IMR-90 (cell line): Measurements from ENCODE around the gene EXOC3L4. TPM values are rescaled to one million over a fixed set of nuclear protein-coding genes. Genes with fewer than 3 reads are reported as not detected.

Source experiments
- ATAC-seq: fragments of 200-7000 bp; cut with Tn5 transposase; 2 replicates; pipeline ENCODE4 v1.9.1; 2020; ENCODE audit warnings: low read depth, mild to moderate bottlenecking, moderate library complexity
- BruUV-seq: library from RNA; stranded (reverse); fragments of 400-500 nt; replicated peaks from 2 replicates; lab custom pipeline; 2021; lab: Mats Ljungman, UMichigan
- CTCF ChIA-PET: fragments of 300-600 bp; formaldehyde crosslinking; extraction: SDS; loops from one replicate; lab custom pipeline; 2021; ENCODE audit warnings: antibody characterized with exemption; lab: Yijun Ruan, JAX
- POLR2A ChIA-PET: fragments of 300-600 bp; sonication (Branson Sonifier 250); formaldehyde crosslinking; loops from one replicate; lab custom pipeline; 2022; ENCODE audit warnings: antibody characterized with exemption; ENCODE audit not compliant: unreplicated experiment; lab: Charles Lee
- DNase-seq: peaks from one replicate; pipeline ENCODE4 v3.0.0; 2013
- H2AFZ ChIP-seq: replicated peaks from 2 replicates; pipeline ENCODE3; 2013; ENCODE audit warnings: low read length, mild to moderate bottlenecking; ENCODE audit not compliant: poor library complexity
- H2AK5ac ChIP-seq: 2 replicates; pipeline ENCODE4 v1.6.1; 2013; ENCODE audit warnings: low read depth, low read length, inconsistent platforms
- H2AK9ac ChIP-seq: replicated peaks from 2 replicates; pipeline ENCODE3; 2013; ENCODE audit warnings: mild to moderate bottlenecking, low read depth, low read length, moderate library complexity; ENCODE audit not compliant: poor library complexity
- H2BK120ac ChIP-seq: 2 replicates; pipeline ENCODE4 v1.6.1; 2013; ENCODE audit warnings: low read depth, low read length, inconsistent platforms
- H2BK15ac ChIP-seq: 3 replicates; pipeline ENCODE4 v1.6.1; 2013; ENCODE audit warnings: low read depth, low read length, inconsistent platforms
- H2BK20ac ChIP-seq: 2 replicates; pipeline ENCODE4 v1.6.1; 2013; ENCODE audit warnings: low read depth, mild to moderate bottlenecking, inconsistent platforms, low read length, moderate library complexity
- H2BK5ac ChIP-seq: 2 replicates; pipeline ENCODE4 v1.6.1; 2013; ENCODE audit warnings: mild to moderate bottlenecking, low read depth, low read length, inconsistent platforms; ENCODE audit not compliant: poor library complexity, severe bottlenecking
- H3K14ac ChIP-seq: replicated peaks from 2 replicates; pipeline ENCODE4 v1.6.1; 2013; ENCODE audit warnings: low read depth, low read length, inconsistent platforms
- H3K18ac ChIP-seq: 2 replicates; pipeline ENCODE4 v1.6.1; 2013; ENCODE audit warnings: low read depth, low read length, control low read depth
- H3K23ac ChIP-seq: 2 replicates; pipeline ENCODE4 v1.6.1; 2013; ENCODE audit warnings: low read depth, low read length, inconsistent platforms
- H3K27ac ChIP-seq: 2 replicates; pipeline ENCODE4 v1.5.1; 2013; ENCODE audit warnings: mild to moderate bottlenecking, control low read depth, low read length; ENCODE audit not compliant: insufficient read depth
- H3K27me3 ChIP-seq: 2 replicates; pipeline ENCODE4 v1.6.1; 2013; ENCODE audit warnings: low read length; ENCODE audit not compliant: control insufficient read depth, insufficient read depth
- H3K36me3 ChIP-seq: 2 replicates; pipeline ENCODE4 v1.6.1; 2013; ENCODE audit warnings: low read length, mixed read lengths; ENCODE audit not compliant: control insufficient read depth, insufficient read depth
- H3K4ac ChIP-seq: 2 replicates; pipeline ENCODE4 v1.6.1; 2013; ENCODE audit warnings: low read depth, low read length, inconsistent platforms
- H3K4me1 ChIP-seq: 2 replicates; pipeline ENCODE4 v1.6.1; 2013; ENCODE audit warnings: low read length, mixed read lengths; ENCODE audit not compliant: control insufficient read depth, insufficient read depth
- H3K4me2 ChIP-seq: 2 replicates; pipeline ENCODE4 v1.6.1; 2013; ENCODE audit warnings: low read depth, mild to moderate bottlenecking, control low read depth, low read length, moderate library complexity
- H3K4me3 ChIP-seq: 2 replicates; pipeline ENCODE4 v1.5.1; 2013; ENCODE audit warnings: low read depth, mild to moderate bottlenecking, control low read depth, low read length, moderate library complexity; ENCODE audit not compliant: insufficient read depth
- H3K56ac ChIP-seq: 2 replicates; pipeline ENCODE4 v1.6.1; 2013; ENCODE audit warnings: low read length, inconsistent platforms; ENCODE audit not compliant: insufficient read depth; ENCODE audit errors: extremely low read depth
- H3K79me1 ChIP-seq, 2 experiments: 2 replicates each; pipeline ENCODE4 v1.6.1; 2013; ENCODE audit warnings: low read length in 2 of 2, inconsistent platforms in 1 of 2, low read depth in 1 of 2
- H3K9ac ChIP-seq: 2 replicates; pipeline ENCODE4 v1.6.1; 2013; ENCODE audit warnings: low read depth, low read length, control low read depth
- H3K9me1 ChIP-seq: 2 replicates; pipeline ENCODE4 v1.6.1; 2013; ENCODE audit warnings: low read length, inconsistent platforms; ENCODE audit not compliant: insufficient read depth
- H3K9me3 ChIP-seq: 2 replicates; pipeline ENCODE4 v1.6.1; 2013; ENCODE audit warnings: low read length; ENCODE audit not compliant: control insufficient read depth, insufficient read depth
- H4K20me1 ChIP-seq: 2 replicates; pipeline ENCODE4 v1.6.1; 2013; ENCODE audit warnings: low read length, inconsistent platforms; ENCODE audit not compliant: insufficient read depth
- H4K5ac ChIP-seq: 2 replicates; pipeline ENCODE4 v1.6.1; 2013; ENCODE audit warnings: mild to moderate bottlenecking, low read depth, low read length, control low read depth
- H4K8ac ChIP-seq, 2 experiments: 2 replicates each; pipeline ENCODE4 v1.6.1; 2013; ENCODE audit warnings: low read depth in 2 of 2, low read length in 2 of 2, control low read depth in 1 of 2, inconsistent platforms in 1 of 2
- H4K91ac ChIP-seq: 2 replicates; pipeline ENCODE4 v1.6.1; 2013; ENCODE audit warnings: low read depth, low read length, inconsistent platforms; ENCODE audit not compliant: insufficient read depth
- CHD1 ChIP-seq: IDR thresholded peaks from 2 replicates; pipeline ENCODE4 v1.6.1; 2012; ENCODE audit warnings: low read depth, low read length, improper control_type of control experiment
- FOS ChIP-seq: fragments of 150-350 bp; IDR thresholded peaks from 2 replicates; pipeline ENCODE4 v1.6.1; 2016; ENCODE audit warnings: low read depth, low read length
- MAZ ChIP-seq: IDR thresholded peaks from 2 replicates; pipeline ENCODE4 v1.6.1; 2012; ENCODE audit warnings: low read depth, mild to moderate bottlenecking, low read length, improper control_type of control experiment, moderate library complexity, borderline replicate concordance
- MXI1 ChIP-seq: IDR thresholded peaks from 2 replicates; pipeline ENCODE4 v1.6.1; 2012; ENCODE audit warnings: low read depth, mild to moderate bottlenecking, low read length, moderate library complexity, borderline replicate concordance
- NFE2L2 ChIP-seq: fragments of 150-350 bp; IDR thresholded peaks from 2 replicates; pipeline ENCODE4 v1.6.1; 2016; ENCODE audit warnings: low read depth, mild to moderate bottlenecking, low read length
- RAD21 ChIP-seq: IDR thresholded peaks from 2 replicates; pipeline ENCODE4 v1.6.1; 2012; ENCODE audit warnings: low read length, improper control_type of control experiment
- RCOR1 ChIP-seq: IDR thresholded peaks from 2 replicates; pipeline ENCODE4 v1.6.1; 2012; ENCODE audit warnings: mild to moderate bottlenecking, low read length, improper control_type of control experiment; ENCODE audit not compliant: insufficient replicate concordance
- RFX5 ChIP-seq: IDR thresholded peaks from 2 replicates; pipeline ENCODE4 v1.8.0; 2012; ENCODE audit warnings: low read depth, mild to moderate bottlenecking, low read length, moderate library complexity
- WGBS, 2 experiments: methylation state at CpG; one replicate each; pipeline versions ENCODE4 v1.1.5 to v1.1.7; 2013; ENCODE audit warnings: missing lambda C conversion rate in 2 of 2; ENCODE audit not compliant: insufficient read length in 1 of 2; ENCODE audit errors: extremely low coverage in 2 of 2; 5-methylcytosine and 5-hydroxymethylcytosine counted together
- dilution Hi-C: fragments of 300-500 bp; cut with HindIII; formaldehyde crosslinking; loops from one replicate; pipeline ENCODE4 v1.14.3; 2018; ENCODE audit warnings: low sequenced_read_pairs; ENCODE audit not compliant: unreplicated experiment
- in situ Hi-C: fragments of 300-500 bp; cut with MboI; formaldehyde crosslinking; loops from 3 replicates; pipeline ENCODE4 v1.14.3; 2019; ENCODE audit warnings: low sequenced_read_pairs, inconsistent platforms, mixed read lengths
- intact Hi-C: fragments of 100-400 bp; cut with micrococcal nuclease; formaldehyde crosslinking; loops from 2 replicates; pipeline ENCODE4 v1.10.0; 2022
- polyA plus RNA-seq, 3 experiments: library from polyadenylated mRNA; depleted of rRNA; stranded (reverse); fragments of >200 nt; gene quantifications; 2 replicates each; pipeline ENCODE4 v1.2.3, GENCODE V29; 2012; ENCODE audit warnings: low replicate concordance in 1 of 3
- total RNA-seq: library from RNA; depleted of rRNA; stranded (reverse); fragments of >200 nt; gene quantifications from 2 replicates; pipeline ENCODE4 v1.2.3, GENCODE V29; 2012

The EXOC3L4 gene
- total and polyA plus RNA-seq, 2 of the 4 experiments (the other 2 are of a cell fraction): not detected

DNA sequence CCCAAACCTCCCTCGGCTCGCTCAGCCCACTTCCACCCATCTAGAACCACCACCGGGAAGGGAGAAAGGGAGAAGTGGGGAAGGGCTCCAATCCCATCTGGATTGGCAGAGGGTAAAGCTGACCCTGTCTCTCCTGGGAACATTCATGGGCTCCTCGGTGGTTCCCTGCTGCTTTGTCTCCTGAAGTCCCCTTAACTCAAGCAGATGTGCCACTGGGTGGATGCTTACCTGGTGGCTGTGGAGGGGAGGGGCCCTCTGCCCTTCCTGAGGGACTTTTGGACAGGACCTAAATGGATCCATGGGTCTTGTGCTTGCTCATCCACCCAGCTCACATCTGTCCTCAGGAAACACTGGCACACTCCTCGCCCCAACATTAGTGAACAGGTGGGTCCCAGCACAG lies 35.0 kb upstream of the EXOC3L4 start:
- Histone ChIP-seq H3K23ac (no peak overlapping the region), H2AK5ac (0 out of 2 replicates have a peak overlapping the region, but pooled peaks have one; percentile 17), H3K4ac (no peak overlapping the region), H3K9ac (no peak overlapping the region), H3K79me1 (peaks cover 15 to 41% of the 10 kb centered on the region in 2 experiments; a peak in 3 of 4 replicates), H4K20me1 (peaks cover 24% of the 10 kb centered on the region), H4K91ac (no peak overlapping the region), H3K27me3 (no peaks in the 10 kb centered on the region), H2AFZ (no peak overlapping the region), H2BK5ac (no peak overlapping the region), H4K5ac (no peak overlapping the region), H2AK9ac (peak overlapping the region; percentile 31), H3K4me2 (peak overlapping the region; percentile 46; the same call in 1 of the 2 replicates), H3K9me3 (no peaks in the 10 kb centered on the region), H3K14ac (no peak overlapping the region), H2BK20ac (no peak overlapping the region), H2BK15ac (no peak overlapping the region), H3K36me3 (peaks cover 2% of the 10 kb centered on the region; the same call in 1 of the 2 replicates), H3K4me3 (no peak overlapping the region), H3K27ac (no peak overlapping the region), H3K9me1 (peaks cover 3% of the 10 kb centered on the region), H3K56ac (no peak overlapping the region), H2BK120ac (no peak overlapping the region), H3K4me1 (peaks cover 10% of the 10 kb centered on the region), H4K8ac (no peak overlapping the region), H3K18ac (no peak overlapping the region)
- no TSS peak for BruUV-seq
- dilution Hi-C loops: no loop called here
- CTCF ChIA-PET: no interaction called here
- DNase-seq (no peak), ATAC-seq (no peak)
- WGBS, 2 experiments: no CpG with 5 or more reads among the region's 5 CpGs
- in situ Hi-C loops: no loop called here
- intact Hi-C loops: loop anchor here (5.0 to 10.0 kb wide), 3 partner anchors 37 to 365 kb away; no protein-coding TSS in a partner anchor
- no peak for TF ChIP-seq CHD1
- no peak for TF ChIP-seq RFX5
- TF ChIP-seq RAD21: no peak
- no peak for TF ChIP-seq FOS
- no peak for TF ChIP-seq MXI1
- no peak for TF ChIP-seq NFE2L2
- TF ChIP-seq MAZ: no peak
- no peak for TF ChIP-seq RCOR1
- POLR2A ChIA-PET: no interaction called here
